Measurements from ENCODE around the gene KRTAP5-2.
"Not testable (repeated sequence)": the region's sequence is repeated elsewhere in the genome, so short reads cannot be mapped to it uniquely, and the experiment has no call there.

KRTAP5-2 gene, protein sequence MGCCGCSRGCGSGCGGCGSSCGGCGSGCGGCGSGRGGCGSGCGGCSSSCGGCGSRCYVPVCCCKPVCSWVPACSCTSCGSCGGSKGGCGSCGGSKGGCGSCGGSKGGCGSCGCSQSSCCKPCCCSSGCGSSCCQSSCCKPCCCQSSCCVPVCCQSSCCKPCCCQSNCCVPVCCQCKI

DNA sequence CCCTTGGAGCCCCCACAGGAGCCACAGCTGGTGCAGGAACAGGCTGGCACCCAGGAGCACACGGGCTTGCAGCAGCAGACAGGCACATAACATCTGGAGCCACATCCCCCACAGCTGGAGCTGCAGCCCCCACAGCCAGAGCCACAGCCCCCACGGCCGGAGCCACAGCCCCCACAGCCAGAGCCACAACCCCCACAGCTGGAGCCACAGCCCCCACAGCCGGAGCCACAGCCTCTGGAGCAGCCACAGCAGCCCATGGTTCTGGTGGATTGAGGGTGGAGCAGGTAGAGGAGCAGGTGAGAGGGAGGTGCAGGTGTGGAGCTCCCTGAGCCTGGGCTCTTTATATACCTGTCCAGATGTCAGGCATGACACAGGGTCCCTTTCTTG is at the start of gene KRTAP5-2:
KRTAP5-2 (minus strand) TSS at position 301 of the 387 bp plus-strand sequence; CDS start at position 257, 44 bp downstream.
- H3K4me1 ChIP-seq (ENCODE audit: control insufficient read depth in 1 of 2, insufficient read depth in 1 of 2, low read depth in 1 of 2, low read length in 1 of 2): no peaks in the 10 kb centered on the region

DNA sequence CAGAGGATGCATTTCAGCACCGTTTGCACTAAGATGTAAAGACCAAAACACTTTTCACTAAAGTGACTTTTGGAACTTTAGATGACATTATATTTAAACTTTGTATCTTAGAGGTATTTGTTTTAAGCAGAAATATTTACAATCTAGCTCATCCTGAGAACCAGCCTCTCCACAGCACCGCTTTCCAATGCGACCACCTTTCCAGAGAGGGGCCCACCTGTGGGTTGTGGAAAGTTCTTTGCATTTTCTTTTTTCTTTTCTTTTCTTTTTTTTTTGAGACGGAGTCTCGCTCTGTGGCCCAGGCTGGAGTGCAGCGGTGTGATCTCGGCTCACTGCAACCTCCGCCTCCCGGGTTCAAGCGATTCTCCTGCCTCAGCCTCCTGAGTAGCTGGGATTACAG is 48.4 kb upstream of the KRTAP5-2 start:
- H3K9me3 ChIP-seq; H3K36me3 ChIP-seq; H3K27ac ChIP-seq; H3K4me3 ChIP-seq (ENCODE audit: low read depth in 1 of 2, low read length in 1 of 2); H3K4me1 ChIP-seq (ENCODE audit: control insufficient read depth in 1 of 2, insufficient read depth in 1 of 2, low read depth in 1 of 2, low read length in 1 of 2): not testable (repeated sequence)
- H3K27me3 ChIP-seq: peaks cover 19% of the 10 kb centered on the region

More for the DNA sequence above, at the start of gene KRTAP5-2:
- TF ChIP-seq, protein P1, sequence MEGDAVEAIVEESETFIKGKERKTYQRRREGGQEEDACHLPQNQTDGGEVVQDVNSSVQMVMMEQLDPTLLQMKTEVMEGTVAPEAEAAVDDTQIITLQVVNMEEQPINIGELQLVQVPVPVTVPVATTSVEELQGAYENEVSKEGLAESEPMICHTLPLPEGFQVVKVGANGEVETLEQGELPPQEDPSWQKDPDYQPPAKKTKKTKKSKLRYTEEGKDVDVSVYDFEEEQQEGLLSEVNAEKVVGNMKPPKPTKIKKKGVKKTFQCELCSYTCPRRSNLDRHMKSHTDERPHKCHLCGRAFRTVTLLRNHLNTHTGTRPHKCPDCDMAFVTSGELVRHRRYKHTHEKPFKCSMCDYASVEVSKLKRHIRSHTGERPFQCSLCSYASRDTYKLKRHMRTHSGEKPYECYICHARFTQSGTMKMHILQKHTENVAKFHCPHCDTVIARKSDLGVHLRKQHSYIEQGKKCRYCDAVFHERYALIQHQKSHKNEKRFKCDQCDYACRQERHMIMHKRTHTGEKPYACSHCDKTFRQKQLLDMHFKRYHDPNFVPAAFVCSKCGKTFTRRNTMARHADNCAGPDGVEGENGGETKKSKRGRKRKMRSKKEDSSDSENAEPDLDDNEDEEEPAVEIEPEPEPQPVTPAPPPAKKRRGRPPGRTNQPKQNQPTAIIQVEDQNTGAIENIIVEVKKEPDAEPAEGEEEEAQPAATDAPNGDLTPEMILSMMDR (IDR thresholded peaks at IDR 0.05): no peak
- no peak within 1 kb of the TSS for H3K27ac ChIP-seq
- H3K4me3 ChIP-seq (ENCODE audit: low read depth in 1 of 2, low read length in 1 of 2): no peak within 1 kb of the TSS
- no peaks in the 10 kb centered on the region for H3K9me3 ChIP-seq
- peaks cover 100% of the 10 kb centered on the region for H3K27me3 ChIP-seq
- no peaks in the 10 kb centered on the region for H3K36me3 ChIP-seq

DNA sequence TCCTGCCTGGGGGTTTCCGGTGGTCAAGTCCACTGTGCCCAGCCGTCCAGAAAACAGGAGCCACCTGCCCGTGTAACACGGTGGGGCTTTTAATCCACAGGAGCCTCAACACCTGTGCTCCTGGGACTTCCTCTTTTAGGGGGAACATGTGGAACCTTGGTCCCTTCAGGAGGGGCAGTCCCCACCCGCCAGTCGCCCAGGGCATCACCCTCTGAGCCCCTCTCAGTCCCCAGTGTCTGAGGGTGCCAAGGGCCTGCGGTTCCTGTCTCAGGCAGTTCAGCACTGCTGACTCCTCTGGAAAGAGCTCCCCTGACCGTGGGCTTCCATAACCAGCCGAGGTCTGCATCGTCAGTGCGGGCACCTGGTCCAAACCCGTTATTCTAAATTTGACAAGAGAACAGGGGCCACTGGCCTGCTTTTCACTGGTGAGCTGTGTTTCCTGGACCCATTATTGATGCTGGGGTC is 47.3 kb upstream of the KRTAP5-2 start:
- H3K27me3 ChIP-seq: peaks cover 21% of the 10 kb centered on the region
- no peaks in the 10 kb centered on the region for H3K9me3 ChIP-seq

DNA sequence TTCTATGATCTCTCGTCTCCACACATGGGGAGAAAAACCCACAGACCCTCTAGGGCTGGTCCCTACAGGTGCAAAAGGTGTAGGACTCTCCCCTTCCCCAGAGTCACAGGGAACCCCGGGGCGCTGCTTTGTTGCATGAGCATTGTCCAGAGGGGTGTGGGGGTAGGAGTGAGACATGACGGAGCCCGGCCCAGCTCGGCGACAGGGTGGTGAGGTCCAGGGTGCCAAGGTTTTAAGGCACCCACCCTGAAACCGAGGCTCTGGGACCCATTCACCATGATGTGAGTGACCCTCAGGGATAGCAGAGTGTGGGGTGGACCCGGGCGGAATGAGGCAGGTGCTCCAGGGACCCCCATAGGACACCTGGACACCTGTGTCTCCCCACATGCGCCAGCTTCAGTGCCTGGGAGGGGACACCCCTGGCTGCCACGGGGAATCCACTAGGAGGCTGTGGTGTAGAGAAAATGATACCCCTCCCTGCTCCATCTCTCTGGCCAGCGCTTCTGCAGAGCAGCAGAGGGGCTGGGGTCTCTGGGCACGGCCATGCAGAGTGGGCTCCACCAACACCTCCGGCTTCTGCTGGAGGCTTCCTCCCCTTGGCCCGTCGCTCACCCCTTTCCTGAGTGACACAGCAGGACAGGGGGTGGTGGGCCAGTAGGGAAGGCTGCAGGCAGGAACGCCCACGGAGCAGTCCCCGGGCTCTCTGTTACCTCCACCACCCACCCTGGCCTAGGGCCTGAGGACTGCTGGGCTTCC is 46.7 kb upstream of the KRTAP5-2 start:
- TF ChIP-seq, protein P1 (IDR thresholded peaks at IDR 0.05): no peak

More for the DNA sequence above, 47.3 kb upstream of the KRTAP5-2 start:
- Histone ChIP-seq H3K4me3 (ENCODE audit: low read depth in 1 of 2, low read length in 1 of 2) (no peak overlapping the region), H3K4me1 (ENCODE audit: control insufficient read depth in 1 of 2, insufficient read depth in 1 of 2, low read depth in 1 of 2, low read length in 1 of 2) (no peaks in the 10 kb centered on the region), H3K36me3 (no peaks in the 10 kb centered on the region), H3K27ac (no peak overlapping the region)
- TF ChIP-seq, protein P1 (IDR thresholded peaks at IDR 0.05): no peak

DNA sequence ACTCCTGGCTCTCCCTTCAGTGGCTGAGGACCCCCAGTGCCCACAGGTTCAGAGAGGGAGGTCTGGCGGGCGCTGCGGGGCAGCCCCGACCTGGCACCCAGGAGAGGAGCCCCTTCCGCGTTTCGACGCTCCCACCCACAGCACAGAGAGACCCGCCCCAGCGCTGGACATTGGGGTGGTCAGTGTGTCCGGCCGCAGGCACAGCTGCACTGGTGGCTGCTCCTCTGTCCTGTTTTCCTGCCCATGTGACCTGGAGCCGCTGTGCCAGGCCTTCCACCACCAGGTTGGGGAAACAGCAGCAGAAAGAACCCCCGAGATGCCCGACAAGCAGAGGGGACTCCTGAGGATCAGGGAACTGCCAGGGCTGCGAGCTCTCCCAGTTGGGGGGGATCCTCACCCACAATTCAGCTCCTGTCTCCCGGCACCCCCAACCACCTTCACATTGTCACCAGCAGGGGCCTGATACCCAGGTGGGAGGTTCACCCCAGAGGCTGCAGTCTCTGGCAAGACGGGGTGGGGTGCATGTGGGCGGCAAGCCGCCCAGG is 45.1 kb upstream of the KRTAP5-2 start:
- no peaks in the 10 kb centered on the region for H3K4me1 ChIP-seq (ENCODE audit: control insufficient read depth in 1 of 2, insufficient read depth in 1 of 2, low read depth in 1 of 2, low read length in 1 of 2)
- H3K36me3 ChIP-seq: no peaks in the 10 kb centered on the region
- TF ChIP-seq, protein P1 (IDR thresholded peaks at IDR 0.05): no peak
- H3K27me3 ChIP-seq: peaks cover 41% of the 10 kb centered on the region
- H3K27ac ChIP-seq: no peak overlapping the region
- H3K4me3 ChIP-seq (ENCODE audit: low read depth in 1 of 2, low read length in 1 of 2): no peak overlapping the region
- H3K9me3 ChIP-seq: no peaks in the 10 kb centered on the region

More for the DNA sequence above, 46.7 kb upstream of the KRTAP5-2 start:
- H3K4me1 ChIP-seq (ENCODE audit: control insufficient read depth in 1 of 2, insufficient read depth in 1 of 2, low read depth in 1 of 2, low read length in 1 of 2): no peaks in the 10 kb centered on the region
- no peak overlapping the region for H3K4me3 ChIP-seq (ENCODE audit: low read depth in 1 of 2, low read length in 1 of 2)
- H3K9me3 ChIP-seq: no peaks in the 10 kb centered on the region
- H3K27me3 ChIP-seq: peaks cover 27% of the 10 kb centered on the region
- H3K36me3 ChIP-seq: no peaks in the 10 kb centered on the region
- H3K27ac ChIP-seq: no peak overlapping the region

Measured in neutrophil (primary cell).